ENCODE measurements around the gene AHI1. TPM values are rescaled to one million over a fixed set of nuclear protein-coding genes. Genes with fewer than 3 reads are reported as not detected.
"Not testable (repeated sequence)": the region's sequence is repeated elsewhere in the genome, so short reads cannot be mapped to it uniquely, and the experiment has no call there.

Gene AHI1
- total RNA-seq, 2 experiments from 2014 or later, result 18.6 to 22.7 TPM

- Mint-ChIP-seq H3K27me3 (no peaks in the 10 kb centered on the region), H3K27ac (no peak overlapping the region), H3K4me1 (ENCODE audit: low read depth) (no peaks in the 10 kb centered on the region), H3K36me3 (no peaks in the 10 kb centered on the region), H3K9me3 (no peaks in the 10 kb centered on the region), H3K4me3 (no peak overlapping the region)
- ChIA-PET CTCF (interaction anchor here (0.7 to 1.3 kb wide), 3 partner anchors 10 to 182 kb away, joined by 3 read pairs; no protein-coding TSS in a partner anchor), POLR2A (no interaction called here)
- DNase-seq, result no peak
- intact Hi-C loops (cut with micrococcal nuclease), result no loop called here
These were observed 239.7 kb downstream of the AHI1 start for GRCh38 chr6:135257631-135258405.

DNA sequence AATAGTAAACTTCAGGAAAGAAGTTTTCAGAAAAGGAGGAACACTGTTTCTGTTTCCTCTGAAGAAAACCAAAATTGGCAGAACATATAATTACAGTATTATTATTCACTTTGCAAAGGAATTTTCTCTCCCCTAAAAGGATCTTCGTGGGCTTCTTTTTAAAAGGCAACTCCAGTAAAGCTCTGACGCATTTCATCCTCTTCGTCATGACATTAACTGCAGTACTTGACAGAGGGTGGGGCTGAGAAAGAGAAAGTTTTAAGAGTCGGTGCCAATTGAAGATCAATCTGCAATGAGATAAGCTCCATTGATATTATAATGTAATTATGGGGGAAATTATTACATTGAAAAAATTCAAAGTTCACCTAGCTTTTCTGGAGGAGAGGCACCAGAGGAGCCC is 240.7 kb downstream of the AHI1 start:
- intact Hi-C loops (cut with micrococcal nuclease), result no loop called here
- Mint-ChIP-seq H3K27ac (no peak overlapping the region), H3K9me3 (no peaks in the 10 kb centered on the region), H3K27me3 (no peaks in the 10 kb centered on the region), H3K4me1 (ENCODE audit: low read depth) (no peaks in the 10 kb centered on the region), H3K4me3 (no peak overlapping the region), H3K36me3 (no peaks in the 10 kb centered on the region)
- DNase-seq, result no peak
- ChIA-PET CTCF (interaction anchor here (0.7 to 1.3 kb wide), 2 partner anchors 11 to 152 kb away, joined by 3 read pairs; no protein-coding TSS in a partner anchor), POLR2A (no interaction called here)

DNA sequence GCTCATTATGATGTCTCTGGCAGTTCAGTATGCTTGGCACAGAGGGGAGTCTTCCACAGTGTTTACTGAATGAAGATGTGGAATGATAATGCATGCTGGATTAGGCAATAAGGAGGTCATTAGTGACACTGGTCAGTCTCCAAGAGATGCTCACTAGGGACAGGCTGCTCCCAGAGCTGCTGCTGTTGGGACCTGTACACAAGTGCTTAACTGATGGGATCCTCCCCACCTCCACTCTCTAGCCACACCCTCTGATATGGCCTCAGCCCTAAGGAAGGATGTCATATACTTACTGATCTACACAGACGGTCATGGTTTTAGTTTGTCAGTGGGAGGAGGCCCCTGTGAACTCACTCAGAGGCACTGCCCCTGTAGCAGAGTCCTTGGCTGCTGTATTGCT is 243.1 kb downstream of the AHI1 start:
- Mint-ChIP-seq H3K9me3 (no peaks in the 10 kb centered on the region), H3K36me3 (no peaks in the 10 kb centered on the region), H3K4me3 (no peak overlapping the region), H3K27me3 (no peaks in the 10 kb centered on the region), H3K27ac (no peak overlapping the region), H3K4me1 (ENCODE audit: low read depth) (no peaks in the 10 kb centered on the region)
- no peak for DNase-seq
- ChIA-PET POLR2A (no interaction called here), CTCF (no interaction called here)
- intact Hi-C loops (cut with micrococcal nuclease), result no loop called here

DNA sequence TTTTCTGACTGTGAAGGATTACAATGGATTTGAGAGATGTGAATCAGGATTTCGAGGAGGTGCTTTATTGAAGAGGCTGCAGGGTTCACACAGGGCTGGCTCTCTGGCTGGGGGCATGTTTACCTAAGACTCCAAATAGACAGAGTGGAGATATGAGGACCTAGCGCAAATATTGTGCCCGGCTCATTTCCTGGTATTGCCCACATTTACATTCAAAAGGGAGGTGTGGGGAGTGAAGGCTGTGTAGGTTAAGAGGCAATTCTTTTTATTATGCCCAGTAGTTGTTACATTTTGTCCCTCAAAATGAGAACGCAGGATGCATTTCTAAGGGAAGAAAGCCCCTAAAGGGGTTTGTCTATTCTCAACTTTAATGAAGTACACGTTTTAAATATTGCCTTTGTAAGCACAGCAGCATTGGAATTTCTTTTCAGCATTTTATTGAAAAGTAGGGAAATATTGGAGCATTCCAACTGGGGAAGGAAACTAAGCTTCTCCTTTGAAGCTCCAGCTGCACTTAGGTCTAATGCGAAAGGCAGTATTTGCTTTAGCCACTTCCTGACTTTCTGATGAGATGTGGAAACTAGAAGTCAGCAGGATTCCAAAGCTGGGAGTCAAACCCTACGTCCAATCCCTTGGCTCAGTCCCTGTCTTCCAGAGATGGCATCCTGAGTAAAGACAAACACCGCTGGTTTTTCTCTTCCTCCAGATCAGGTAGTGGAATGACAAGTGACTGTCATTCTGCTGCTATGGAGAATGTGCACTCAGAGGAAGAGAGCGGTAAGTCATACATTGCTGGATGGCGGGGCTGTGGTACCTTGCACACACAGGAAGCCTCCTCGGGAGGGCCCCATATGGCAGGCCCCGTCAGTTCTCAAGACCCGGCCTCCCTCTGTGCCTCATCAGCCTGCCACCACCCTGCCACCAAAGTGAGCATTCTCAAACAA is 245.8 kb downstream of the AHI1 start:
- CTCF ChIA-PET, result no interaction called here
- peak; percentile 29 for DNase-seq
- POLR2A ChIA-PET, result no interaction called here
- Mint-ChIP-seq H3K9me3 (no peaks in the 10 kb centered on the region), H3K27ac (no peak overlapping the region), H3K36me3 (no peaks in the 10 kb centered on the region), H3K4me1 (ENCODE audit: low read depth) (no peaks in the 10 kb centered on the region), H3K4me3 (no peak overlapping the region), H3K27me3 (no peaks in the 10 kb centered on the region)
- intact Hi-C loops (cut with micrococcal nuclease), result no loop called here

DNA sequence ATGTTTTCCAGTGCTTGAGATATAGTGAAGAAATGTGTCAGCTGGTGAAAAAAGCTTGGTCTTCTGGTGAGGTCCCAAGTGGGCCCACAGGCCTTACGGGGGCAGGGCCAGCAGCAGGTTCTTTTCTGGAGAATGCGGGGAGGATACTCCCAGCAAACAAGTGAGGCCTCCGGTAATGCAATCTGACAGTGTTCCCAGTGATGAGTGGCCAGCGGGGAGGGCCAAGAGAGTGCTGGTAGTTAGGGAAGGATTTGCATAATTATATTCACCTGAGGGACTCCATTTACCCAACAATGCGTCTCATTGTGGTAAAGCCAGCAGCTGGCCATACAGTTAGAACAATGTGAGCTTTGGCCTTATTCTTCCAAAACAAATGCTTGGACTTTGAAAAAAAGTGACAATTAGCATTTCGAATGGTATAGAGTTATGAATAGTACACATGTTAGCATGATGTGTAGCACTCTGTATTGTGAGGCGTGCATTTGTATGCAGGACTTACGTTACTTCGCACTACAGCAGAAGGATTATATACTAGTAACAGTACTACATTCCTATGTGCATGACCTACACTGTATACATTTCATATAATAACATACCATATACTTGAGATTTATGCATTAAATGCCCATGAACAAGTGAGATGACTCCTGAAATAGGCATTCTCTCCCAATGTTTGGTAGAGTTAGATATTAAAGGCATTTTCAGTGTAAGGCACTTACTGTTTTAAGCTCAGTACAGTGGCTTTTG is 246.6 kb downstream of the AHI1 start:
- ChIA-PET POLR2A (no interaction called here), CTCF (no interaction called here)
- Mint-ChIP-seq H3K27ac (no peak overlapping the region), H3K36me3 (no peaks in the 10 kb centered on the region), H3K27me3 (no peaks in the 10 kb centered on the region), H3K4me3 (no peak overlapping the region), H3K4me1 (ENCODE audit: low read depth) (no peaks in the 10 kb centered on the region), H3K9me3 (no peaks in the 10 kb centered on the region)
- no peak for DNase-seq
- intact Hi-C loops (cut with micrococcal nuclease), result no loop called here

- H3K4me3 Mint-ChIP-seq, result no peak overlapping the region
- H3K36me3 Mint-ChIP-seq, result no peaks in the 10 kb centered on the region
- ChIA-PET POLR2A (no interaction called here), CTCF (no interaction called here)
- no peak overlapping the region for H3K27ac Mint-ChIP-seq
- DNase-seq, result no peak
- no peaks in the 10 kb centered on the region for H3K4me1 Mint-ChIP-seq (ENCODE audit: low read depth)
- no peaks in the 10 kb centered on the region for H3K9me3 Mint-ChIP-seq
- H3K27me3 Mint-ChIP-seq, result no peaks in the 10 kb centered on the region
- intact Hi-C loops (cut with micrococcal nuclease), result no loop called here
These were observed 247.3 kb downstream of the AHI1 start for GRCh38 chr6:135250234-135250633.

GRCh38 chr6:135246412-135247012 is 251.0 kb downstream of the AHI1 start:
- H3K9me3 Mint-ChIP-seq; CTCF ChIA-PET; DNase-seq; H3K4me3 Mint-ChIP-seq; H3K36me3 Mint-ChIP-seq; H3K27ac Mint-ChIP-seq; intact Hi-C loops (cut with micrococcal nuclease); H3K4me1 Mint-ChIP-seq (ENCODE audit: low read depth); H3K27me3 Mint-ChIP-seq; POLR2A ChIA-PET: not testable (repeated sequence)

- Mint-ChIP-seq H3K9me3 (no peaks in the 10 kb centered on the region), H3K4me1 (ENCODE audit: low read depth) (no peaks in the 10 kb centered on the region), H3K27me3 (no peaks in the 10 kb centered on the region), H3K4me3 (no peak overlapping the region), H3K27ac (no peak overlapping the region), H3K36me3 (no peaks in the 10 kb centered on the region)
- intact Hi-C loops (cut with micrococcal nuclease), result no loop called here
- no peak for DNase-seq
- CTCF ChIA-PET, result no interaction called here
- POLR2A ChIA-PET, result no interaction called here
These were observed 252.7 kb downstream of the AHI1 start for GRCh38 chr6:135244805-135245204.

DNA sequence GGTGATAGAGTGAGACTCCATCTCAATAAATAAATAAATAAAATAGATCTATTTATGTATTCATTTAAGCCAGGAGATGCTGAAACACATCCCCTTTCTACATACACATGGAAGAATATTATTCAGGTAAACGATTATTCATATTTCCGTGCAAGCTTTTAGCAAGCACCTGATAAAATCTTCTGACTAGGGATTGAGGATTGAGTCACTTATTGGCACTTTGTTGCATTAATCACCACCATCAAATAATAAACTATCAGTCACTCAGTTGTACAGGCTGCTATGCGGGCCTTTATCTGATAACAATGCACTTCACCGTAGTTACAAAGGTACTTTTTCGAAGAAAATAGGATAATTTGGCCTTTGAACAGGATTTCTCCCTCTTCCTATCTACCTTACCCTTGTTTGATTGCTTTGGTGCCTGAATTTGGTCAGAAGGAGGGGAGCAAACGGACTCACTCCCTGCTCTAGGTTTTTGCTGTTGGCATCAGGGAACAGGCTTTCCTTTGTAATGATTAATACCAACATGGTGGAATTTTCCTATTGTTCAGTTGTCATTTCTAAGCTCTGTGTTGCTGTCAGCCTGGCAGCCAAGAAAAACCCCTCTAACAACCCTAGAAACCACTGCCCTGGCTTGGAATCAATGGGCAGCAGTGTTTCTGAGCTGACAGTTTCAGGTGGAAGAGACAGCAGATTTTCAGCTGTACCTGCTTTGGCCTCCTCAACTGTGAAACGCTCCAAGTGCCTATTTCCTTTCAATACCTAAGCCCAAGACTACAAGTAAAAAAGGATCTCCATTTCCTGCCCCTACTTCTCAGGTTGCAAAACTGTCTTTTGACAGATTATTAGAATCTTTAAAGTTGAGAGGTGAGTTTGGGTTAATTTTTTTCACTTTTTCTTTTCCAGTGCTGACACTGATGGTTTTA is 253.4 kb downstream of the AHI1 start:
- intact Hi-C loops (cut with micrococcal nuclease), result no loop called here
- Mint-ChIP-seq H3K4me1 (ENCODE audit: low read depth) (no peaks in the 10 kb centered on the region), H3K4me3 (no peak overlapping the region), H3K27me3 (no peaks in the 10 kb centered on the region), H3K36me3 (no peaks in the 10 kb centered on the region), H3K9me3 (no peaks in the 10 kb centered on the region), H3K27ac (no peak overlapping the region)
- CTCF ChIA-PET, result no interaction called here
- no peak for DNase-seq
- POLR2A ChIA-PET, result no interaction called here

DNA sequence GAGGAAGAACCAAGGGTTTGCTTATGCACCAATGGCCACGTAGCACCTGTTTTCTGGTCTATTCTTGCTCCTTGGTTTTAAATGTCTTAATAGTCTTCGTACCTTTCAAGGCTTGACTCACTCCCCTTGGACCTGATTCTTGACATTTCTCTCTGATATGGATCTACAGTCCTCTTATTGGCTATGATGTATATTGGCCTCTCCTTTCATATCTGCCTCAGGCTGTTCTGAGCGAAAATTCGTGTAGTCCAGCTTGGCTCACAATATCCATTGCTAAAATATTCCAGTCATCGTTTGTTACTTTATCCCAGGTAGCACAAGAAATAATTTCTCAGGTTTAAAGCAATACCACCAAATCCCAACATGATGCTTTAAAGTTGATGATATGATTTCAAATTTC is 256.8 kb downstream of the AHI1 start:
- no peaks in the 10 kb centered on the region for H3K27me3 Mint-ChIP-seq
- no peaks in the 10 kb centered on the region for H3K9me3 Mint-ChIP-seq
- no peak for DNase-seq
- H3K36me3 Mint-ChIP-seq, result no peaks in the 10 kb centered on the region
- CTCF ChIA-PET, result no interaction called here
- no peak overlapping the region for H3K4me3 Mint-ChIP-seq
- no peak overlapping the region for H3K27ac Mint-ChIP-seq
- POLR2A ChIA-PET, result no interaction called here
- intact Hi-C loops (cut with micrococcal nuclease), result no loop called here
- peaks cover 5% of the 10 kb centered on the region for H3K4me1 Mint-ChIP-seq (ENCODE audit: low read depth)

GRCh38 chr6:135236732-135237131 is 260.8 kb downstream of the AHI1 start:
- H3K27me3 Mint-ChIP-seq, result no peaks in the 10 kb centered on the region
- ChIA-PET CTCF (interaction anchor here (1.5 kb wide), 1 partner anchor 52 kb away, joined by 3 read pairs; no protein-coding TSS in a partner anchor), POLR2A (interaction anchor here (1.0 kb wide), 1 partner anchor 39 kb away, joined by 4 read pairs; no protein-coding TSS in a partner anchor)
- H3K27ac Mint-ChIP-seq, result no peak overlapping the region
- no peaks in the 10 kb centered on the region for H3K36me3 Mint-ChIP-seq
- no peaks in the 10 kb centered on the region for H3K9me3 Mint-ChIP-seq
- no peak overlapping the region for H3K4me3 Mint-ChIP-seq
- intact Hi-C loops (cut with micrococcal nuclease), result no loop called here
- DNase-seq, result no peak
- H3K4me1 Mint-ChIP-seq (ENCODE audit: low read depth), result peaks cover 13% of the 10 kb centered on the region
